HCT116 (cell line): Measurements from ENCODE around the gene UGT1A6.

ENCODE experiments used
- EZH2 ChIP-seq: fragments of 200-600 bp; sonication (generic); IDR thresholded peaks from 2 replicates; pipeline ENCODE4 v1.6.1; 2017; ENCODE audit warnings: antibody characterized with exemption, mixed run types
- TF ChIP-seq, protein P1 (sequence below), 3 experiments: fragments of 200-600 bp in 1 of 3; sonication (generic) in 1 of 3; IDR thresholded peaks in 2 of 3; conservative IDR thresholded peaks in 1 of 3; 2 replicates each; pipeline ENCODE4 v1.5.1; 2012 to 2017; ENCODE audit warnings: low read depth in 2 of 3, low read length in 2 of 3, antibody characterized with exemption in 1 of 3, borderline replicate concordance in 1 of 3, control low read depth in 1 of 3, mild to moderate bottlenecking in 1 of 3, mixed read lengths in 1 of 3, mixed run types in 1 of 3, moderate library complexity in 1 of 3; ENCODE audit not compliant: insufficient read depth in 1 of 3

GRCh38 chr2:233793465-233794127 lies 100.9 kb downstream of the UGT1A6 start:
- no peak for TF ChIP-seq EZH2
- TF ChIP-seq, protein P1, sequence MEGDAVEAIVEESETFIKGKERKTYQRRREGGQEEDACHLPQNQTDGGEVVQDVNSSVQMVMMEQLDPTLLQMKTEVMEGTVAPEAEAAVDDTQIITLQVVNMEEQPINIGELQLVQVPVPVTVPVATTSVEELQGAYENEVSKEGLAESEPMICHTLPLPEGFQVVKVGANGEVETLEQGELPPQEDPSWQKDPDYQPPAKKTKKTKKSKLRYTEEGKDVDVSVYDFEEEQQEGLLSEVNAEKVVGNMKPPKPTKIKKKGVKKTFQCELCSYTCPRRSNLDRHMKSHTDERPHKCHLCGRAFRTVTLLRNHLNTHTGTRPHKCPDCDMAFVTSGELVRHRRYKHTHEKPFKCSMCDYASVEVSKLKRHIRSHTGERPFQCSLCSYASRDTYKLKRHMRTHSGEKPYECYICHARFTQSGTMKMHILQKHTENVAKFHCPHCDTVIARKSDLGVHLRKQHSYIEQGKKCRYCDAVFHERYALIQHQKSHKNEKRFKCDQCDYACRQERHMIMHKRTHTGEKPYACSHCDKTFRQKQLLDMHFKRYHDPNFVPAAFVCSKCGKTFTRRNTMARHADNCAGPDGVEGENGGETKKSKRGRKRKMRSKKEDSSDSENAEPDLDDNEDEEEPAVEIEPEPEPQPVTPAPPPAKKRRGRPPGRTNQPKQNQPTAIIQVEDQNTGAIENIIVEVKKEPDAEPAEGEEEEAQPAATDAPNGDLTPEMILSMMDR (IDR thresholded peaks at IDR 0.05 in 2 of 3, conservative IDR thresholded peaks at IDR 0.05 in 1 of 3; ENCODE audit: borderline replicate concordance in 1 of 3, insufficient read depth in 1 of 3, low read depth in 2 of 3, low read length in 2 of 3), result no peak
